Omental fat pad (tissue), 4 donors: ENCODE data around the gene MAGI2. TPM values are rescaled to one million over a fixed set of nuclear protein-coding genes. Genes with fewer than 3 reads are reported as not detected.

Experiments used
- ATAC-seq: fragments of 150-250 bp; one replicate; pipeline ENCODE4 v1.9.1; 2016; ENCODE audit warnings: mild to moderate bottlenecking, moderate library complexity; ENCODE audit not compliant: low FRiP score
- DNase-seq: peaks from one replicate; pipeline ENCODE4 v3.0.0-alpha.2; 2019; ENCODE audit warnings: low spot score
- total RNA-seq, 4 donors: library from RNA; depleted of rRNA; stranded (reverse); fragments of >200 nt; gene quantifications; one replicate each; pipeline ENCODE4 v1.1.0, GENCODE V29; 2016
- TF ChIP-seq, protein P1 (sequence below), 3 donors: fragments of 450-650 bp; IDR thresholded peaks; one replicate each; pipeline ENCODE4 v1.5.1; 2016 to 2017; ENCODE audit warnings: antibody characterized with exemption in 3 of 3, mild to moderate bottlenecking in 3 of 3, moderate library complexity in 2 of 3

Gene MAGI2
- total RNA-seq, 4 donors from 2014 or later, result 9.3 to 20.6 (median 13.2) TPM

DNA sequence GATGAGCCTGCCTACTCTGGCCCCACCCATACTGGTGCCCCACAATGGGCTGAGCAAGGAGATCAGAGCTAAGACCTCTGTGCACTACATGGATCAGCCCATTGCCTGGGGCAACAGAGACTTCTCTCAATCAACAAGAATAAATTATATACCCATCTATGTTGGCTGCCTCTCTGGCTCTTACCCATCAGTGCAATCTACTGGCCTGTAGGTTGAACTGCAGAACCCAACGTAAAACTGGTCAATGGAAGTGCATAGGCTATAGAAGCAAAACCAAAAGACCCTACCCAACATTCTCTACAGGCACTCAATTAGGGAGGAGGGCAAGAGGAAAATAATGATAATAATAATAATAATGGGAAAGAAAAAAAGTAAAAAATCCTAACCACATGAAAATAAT lies 574.3 kb downstream of the MAGI2 start:
- DNase-seq (no peak), ATAC-seq (no peak)
- TF ChIP-seq, protein P1, sequence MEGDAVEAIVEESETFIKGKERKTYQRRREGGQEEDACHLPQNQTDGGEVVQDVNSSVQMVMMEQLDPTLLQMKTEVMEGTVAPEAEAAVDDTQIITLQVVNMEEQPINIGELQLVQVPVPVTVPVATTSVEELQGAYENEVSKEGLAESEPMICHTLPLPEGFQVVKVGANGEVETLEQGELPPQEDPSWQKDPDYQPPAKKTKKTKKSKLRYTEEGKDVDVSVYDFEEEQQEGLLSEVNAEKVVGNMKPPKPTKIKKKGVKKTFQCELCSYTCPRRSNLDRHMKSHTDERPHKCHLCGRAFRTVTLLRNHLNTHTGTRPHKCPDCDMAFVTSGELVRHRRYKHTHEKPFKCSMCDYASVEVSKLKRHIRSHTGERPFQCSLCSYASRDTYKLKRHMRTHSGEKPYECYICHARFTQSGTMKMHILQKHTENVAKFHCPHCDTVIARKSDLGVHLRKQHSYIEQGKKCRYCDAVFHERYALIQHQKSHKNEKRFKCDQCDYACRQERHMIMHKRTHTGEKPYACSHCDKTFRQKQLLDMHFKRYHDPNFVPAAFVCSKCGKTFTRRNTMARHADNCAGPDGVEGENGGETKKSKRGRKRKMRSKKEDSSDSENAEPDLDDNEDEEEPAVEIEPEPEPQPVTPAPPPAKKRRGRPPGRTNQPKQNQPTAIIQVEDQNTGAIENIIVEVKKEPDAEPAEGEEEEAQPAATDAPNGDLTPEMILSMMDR (IDR thresholded peaks at IDR 0.05), result no peak

DNA sequence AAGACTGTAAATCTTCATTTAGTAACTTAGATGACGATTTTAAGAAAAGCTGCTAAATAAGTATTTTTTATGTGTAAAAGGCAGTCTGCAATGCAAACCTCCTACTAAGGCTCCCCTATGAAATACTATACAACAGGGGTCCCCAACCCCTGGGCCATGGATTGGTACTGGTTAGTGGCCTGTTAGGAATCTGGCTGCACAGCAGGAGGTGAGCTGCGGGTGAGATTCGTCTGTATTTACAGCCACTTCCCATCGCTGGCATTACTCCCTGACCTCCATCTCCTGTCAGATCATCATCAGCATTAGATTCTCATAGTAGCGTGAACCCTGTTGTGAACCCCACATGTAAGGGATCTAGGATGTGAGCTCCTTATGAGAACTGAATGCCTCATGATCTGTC lies 580.4 kb downstream of the MAGI2 start:
- no peak for ATAC-seq
- no peak for DNase-seq
- TF ChIP-seq, protein P1 (IDR thresholded peaks at IDR 0.05), result no peak

DNA sequence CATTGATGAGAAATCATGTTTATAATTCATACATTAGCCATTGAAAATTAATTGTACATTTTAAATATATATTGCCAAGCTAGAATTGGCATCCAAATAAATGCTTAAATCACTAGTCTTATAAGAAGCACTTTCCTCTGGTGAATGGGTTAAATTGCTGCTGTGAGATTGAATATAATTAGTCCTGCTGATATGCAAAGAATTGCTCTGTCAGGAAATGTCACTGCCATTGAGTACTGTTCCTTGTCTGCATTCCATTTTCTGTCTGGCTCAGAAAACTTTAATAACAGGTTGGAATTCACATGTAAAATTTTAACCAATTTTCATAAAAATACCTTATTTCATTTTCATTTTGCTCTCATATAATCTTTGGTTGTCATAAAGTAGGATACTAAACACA lies 589.1 kb downstream of the MAGI2 start:
- ATAC-seq (no peak), DNase-seq (no peak)
- TF ChIP-seq, protein P1 (IDR thresholded peaks at IDR 0.05), result no peak

DNA sequence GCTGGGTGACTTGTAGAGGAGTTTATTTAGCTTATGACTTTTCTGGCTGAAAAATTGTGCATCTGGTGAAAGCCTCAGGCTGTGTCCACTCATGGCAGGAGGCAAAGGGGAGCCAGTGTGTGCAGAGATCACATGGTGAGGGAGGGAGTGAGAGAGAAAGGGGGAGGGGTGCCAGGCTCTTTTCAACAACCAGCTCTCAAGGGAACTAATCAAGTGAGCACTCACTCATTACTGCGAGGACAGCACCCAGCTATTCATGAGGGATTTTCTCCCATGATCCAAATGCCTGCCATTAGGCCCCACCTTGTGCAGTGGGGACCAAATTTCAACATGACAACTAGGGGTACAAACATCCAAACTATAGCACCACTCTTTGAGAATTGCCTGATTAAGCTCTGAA lies 590.2 kb downstream of the MAGI2 start:
- DNase-seq, result no peak
- TF ChIP-seq, protein P1 (IDR thresholded peaks at IDR 0.05), result no peak
- ATAC-seq, result no peak

DNA sequence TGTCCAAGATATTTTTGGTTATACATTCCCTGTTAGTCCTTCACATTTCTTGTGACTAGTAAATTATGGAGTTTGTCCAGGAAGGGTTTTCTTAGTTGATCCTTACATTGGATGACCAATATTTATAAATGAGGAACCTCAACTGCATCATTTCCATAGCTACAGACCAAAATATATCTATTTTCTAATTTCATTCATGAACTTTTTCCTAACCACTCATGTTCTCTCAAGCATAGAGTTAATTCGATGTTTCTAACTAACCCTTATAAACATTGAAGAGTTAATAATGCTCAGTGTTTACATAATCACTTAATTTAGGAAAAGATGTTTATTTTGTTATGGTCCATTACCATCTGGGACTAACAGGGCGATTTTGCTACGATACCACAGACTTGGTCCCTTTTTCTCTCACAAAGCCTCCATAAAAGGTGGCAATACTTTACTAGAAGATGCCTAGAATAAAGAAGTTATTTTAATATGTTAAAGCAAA lies 591.0 kb downstream of the MAGI2 start:
- DNase-seq, result no peak

DNA sequence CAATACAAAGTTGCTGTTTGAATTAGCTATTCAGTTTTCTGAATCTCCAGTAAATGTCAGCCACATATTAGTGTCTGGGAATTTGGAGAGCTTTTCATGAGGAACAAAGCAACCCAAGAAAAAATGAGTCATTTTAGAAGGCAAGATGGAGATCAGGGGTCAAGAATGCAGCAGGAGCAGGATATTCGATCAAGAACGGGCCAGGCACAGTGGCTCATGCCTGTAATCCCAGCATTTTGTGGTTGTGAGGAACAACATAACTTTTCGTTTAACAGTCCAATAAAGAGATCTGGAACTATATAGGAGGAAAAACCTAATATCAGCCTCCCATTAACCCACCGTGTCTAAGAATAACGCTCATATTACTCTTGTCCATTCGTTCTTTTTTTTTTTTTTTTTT lies 600.5 kb downstream of the MAGI2 start:
- TF ChIP-seq, protein P1 (IDR thresholded peaks at IDR 0.05), result no peak
- DNase-seq (no peak), ATAC-seq (no peak)

More for the DNA sequence above, 591.0 kb downstream of the MAGI2 start:
- TF ChIP-seq, protein P1 (IDR thresholded peaks at IDR 0.05), result no peak
- no peak for ATAC-seq

DNA sequence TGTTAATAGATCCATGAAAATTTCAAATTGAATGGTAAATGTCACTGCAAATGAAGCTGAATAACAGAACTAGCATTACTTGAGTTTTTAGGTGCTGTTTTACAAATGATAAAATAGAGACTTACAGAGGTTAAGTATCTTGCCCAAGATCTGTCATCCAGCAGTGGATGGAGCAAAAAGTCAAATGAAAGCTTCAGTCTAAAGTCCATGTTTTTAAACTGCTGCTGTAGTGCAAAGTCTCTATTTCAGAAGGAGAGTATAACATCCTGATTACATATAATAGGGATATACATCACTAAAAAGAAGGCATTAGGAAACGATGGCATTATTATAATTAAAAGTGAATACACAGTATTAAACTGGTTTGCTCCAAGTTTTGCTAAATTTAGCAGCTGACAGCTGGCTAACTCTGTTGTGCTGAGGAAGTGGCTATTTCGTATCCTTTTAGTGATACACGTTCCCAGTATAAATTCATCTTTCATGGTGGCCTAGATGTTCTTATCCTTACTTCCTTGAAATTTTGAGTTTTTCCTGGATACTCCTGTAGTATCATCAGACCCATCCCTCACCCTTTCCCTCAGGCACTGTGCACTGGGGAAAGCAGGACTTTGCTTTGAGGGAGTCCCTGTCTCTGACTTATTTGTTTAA lies 603.2 kb downstream of the MAGI2 start:
- DNase-seq, result no peak
- ATAC-seq, result no peak
- TF ChIP-seq, protein P1 (IDR thresholded peaks at IDR 0.05), result no peak
